ENCODE results near the gene FIZ1. TPM values are rescaled to one million over a fixed set of nuclear protein-coding genes. Genes with fewer than 3 reads are reported as not detected.

Gene FIZ1
- total RNA-seq, 1 donor from 2014 or later: 21.5 TPM

DNA sequence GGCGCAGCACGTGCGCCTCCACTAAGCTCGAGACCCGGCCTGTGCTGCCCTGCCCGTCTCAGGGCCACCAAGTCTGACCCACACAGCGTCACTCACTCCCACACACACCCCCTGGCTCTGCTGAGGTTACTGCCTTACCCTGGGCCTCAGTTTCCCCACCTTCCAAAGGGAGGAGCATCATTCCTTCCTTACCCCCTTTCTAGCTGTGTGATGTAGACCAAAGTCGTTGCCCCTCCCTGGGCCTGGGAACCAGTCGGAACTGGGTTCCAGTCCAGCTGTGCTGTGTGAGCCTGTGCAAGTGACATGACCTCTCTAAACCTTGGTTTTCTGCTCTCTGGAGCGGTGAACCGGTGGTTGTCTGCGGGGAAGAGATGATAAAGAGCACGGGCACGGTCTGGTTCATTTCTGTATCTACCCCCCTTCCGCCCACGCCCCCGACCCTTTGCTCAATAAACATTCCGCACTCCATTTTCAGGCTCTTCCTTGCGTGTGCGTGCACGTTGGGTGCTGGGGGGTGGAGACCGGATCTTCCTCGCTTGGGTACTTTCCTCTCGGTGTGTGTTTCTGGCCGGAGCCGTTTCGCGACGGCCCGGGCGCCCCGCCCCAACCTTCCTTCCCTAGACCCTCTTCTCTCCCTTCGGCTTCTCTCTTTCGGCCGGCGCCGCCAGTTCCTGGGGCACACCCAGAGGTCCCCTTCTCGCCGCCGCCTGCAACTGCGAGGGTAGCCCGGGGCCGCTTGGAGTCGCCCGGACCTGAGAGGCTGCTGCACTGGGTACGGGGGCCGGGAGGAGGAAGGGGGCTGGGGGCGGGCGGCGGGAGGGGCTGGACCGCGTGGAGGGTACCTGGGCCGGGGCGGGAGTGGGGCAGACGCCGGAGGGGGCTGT, 43.9 kb upstream of the FIZ1 start, which contains the start of gene ZNF581:
Gene ZNF581 (plus strand): TSS at position 647 of the 884 bp plus-strand sequence. CDS start 923 bp downstream, outside the sequence.
- TF ChIP-seq, protein P1, sequence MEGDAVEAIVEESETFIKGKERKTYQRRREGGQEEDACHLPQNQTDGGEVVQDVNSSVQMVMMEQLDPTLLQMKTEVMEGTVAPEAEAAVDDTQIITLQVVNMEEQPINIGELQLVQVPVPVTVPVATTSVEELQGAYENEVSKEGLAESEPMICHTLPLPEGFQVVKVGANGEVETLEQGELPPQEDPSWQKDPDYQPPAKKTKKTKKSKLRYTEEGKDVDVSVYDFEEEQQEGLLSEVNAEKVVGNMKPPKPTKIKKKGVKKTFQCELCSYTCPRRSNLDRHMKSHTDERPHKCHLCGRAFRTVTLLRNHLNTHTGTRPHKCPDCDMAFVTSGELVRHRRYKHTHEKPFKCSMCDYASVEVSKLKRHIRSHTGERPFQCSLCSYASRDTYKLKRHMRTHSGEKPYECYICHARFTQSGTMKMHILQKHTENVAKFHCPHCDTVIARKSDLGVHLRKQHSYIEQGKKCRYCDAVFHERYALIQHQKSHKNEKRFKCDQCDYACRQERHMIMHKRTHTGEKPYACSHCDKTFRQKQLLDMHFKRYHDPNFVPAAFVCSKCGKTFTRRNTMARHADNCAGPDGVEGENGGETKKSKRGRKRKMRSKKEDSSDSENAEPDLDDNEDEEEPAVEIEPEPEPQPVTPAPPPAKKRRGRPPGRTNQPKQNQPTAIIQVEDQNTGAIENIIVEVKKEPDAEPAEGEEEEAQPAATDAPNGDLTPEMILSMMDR (IDR thresholded peaks at IDR 0.05; ENCODE audit: unreplicated experiment): no peak
- peaks cover 27% of the 10 kb centered on the region for H3K27me3 Mint-ChIP-seq (ENCODE audit: unreplicated experiment)
- peaks cover 31% of the 10 kb centered on the region for H3K4me1 Mint-ChIP-seq (ENCODE audit: unreplicated experiment)
- H3K9me3 Mint-ChIP-seq (ENCODE audit: unreplicated experiment): no peaks in the 10 kb centered on the region
- peak; percentile 65 for DNase-seq (ENCODE audit: low spot score)
- H3K36me3 Mint-ChIP-seq (ENCODE audit: low read depth, unreplicated experiment): peaks cover 26% of the 10 kb centered on the region
- peak within 1 kb of the TSS; percentile 62 for H3K27ac Mint-ChIP-seq (ENCODE audit: unreplicated experiment)
- peak within 1 kb of the TSS; percentile 93 for H3K4me3 Mint-ChIP-seq (ENCODE audit: unreplicated experiment)

DNA sequence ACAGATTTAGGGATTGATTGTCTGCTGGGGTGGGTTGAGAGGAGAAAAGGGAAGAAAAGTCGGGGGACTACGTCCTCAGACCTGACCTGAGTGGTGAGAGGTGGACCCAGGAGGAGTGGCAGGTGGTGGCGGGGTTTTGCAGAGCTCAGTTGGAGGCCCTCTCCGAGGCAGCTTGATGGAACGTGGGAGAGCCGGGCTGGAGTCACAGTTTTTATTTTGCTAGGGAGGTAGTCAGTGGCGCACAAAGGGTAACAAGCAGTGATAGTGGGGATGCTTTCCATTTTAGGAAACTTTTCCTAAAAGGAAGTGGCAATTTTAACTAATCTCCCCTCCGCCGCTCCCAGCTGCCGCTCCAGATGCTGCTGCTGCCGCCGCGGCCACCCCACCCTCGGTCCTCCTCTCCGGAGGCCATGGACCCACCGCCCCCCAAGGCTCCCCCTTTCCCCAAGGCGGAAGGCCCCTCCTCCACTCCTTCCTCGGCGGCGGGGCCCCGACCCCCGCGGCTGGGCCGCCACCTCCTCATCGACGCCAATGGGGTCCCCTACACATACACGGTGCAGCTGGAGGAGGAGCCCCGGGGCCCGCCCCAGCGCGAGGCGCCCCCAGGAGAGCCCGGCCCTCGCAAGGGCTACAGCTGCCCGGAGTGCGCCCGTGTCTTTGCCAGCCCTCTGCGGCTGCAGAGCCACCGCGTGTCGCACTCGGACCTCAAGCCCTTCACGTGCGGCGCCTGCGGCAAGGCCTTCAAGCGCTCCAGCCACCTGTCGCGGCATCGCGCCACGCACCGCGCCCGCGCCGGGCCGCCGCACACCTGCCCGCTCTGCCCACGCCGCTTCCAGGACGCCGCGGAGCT, 43.1 kb upstream of the FIZ1 start:
- peak overlapping the region; percentile 76 for H3K27ac Mint-ChIP-seq (ENCODE audit: unreplicated experiment)

DNA sequence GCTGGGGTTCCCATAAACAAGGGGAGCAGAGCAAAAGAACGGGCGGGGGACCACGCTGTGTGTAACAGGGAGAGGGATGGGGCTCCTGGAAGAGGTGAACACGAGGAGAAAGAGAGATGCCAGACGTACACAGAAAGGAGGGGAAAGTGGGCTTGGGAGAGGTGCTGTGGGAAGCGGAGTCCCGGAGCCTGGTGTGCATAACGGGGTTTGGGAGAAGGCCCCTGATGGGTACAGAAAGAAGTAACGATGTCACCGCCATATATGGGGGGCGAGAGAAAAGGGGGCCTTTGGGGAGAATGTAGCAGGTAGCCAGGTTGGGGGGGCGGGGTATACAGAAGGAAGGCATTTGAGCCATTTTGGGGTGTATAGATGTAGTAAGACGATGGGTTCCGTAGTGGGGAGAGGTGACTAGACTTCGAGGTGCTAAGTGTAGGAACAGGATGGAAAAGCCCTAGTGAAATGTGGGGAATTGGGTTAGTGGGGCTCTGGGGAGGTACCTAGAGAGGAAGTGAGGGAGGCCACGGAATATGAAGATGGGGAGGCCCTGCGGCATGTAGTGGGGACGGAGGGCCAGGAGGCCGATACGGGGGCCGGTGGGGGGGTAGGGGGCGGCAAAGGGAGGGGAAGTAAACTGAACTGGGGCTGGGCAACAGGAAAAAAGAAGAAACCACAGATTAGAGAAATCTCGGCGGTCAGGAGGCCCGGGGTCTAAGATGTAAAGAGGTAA, 42.3 kb upstream of the FIZ1 start:
- Mint-ChIP-seq H3K9me3 (ENCODE audit: unreplicated experiment) (no peaks in the 10 kb centered on the region), H3K4me1 (ENCODE audit: unreplicated experiment) (peaks cover 29% of the 10 kb centered on the region)

More for the DNA sequence above, 43.1 kb upstream of the FIZ1 start:
- Mint-ChIP-seq H3K27me3 (ENCODE audit: unreplicated experiment) (peaks cover 28% of the 10 kb centered on the region), H3K36me3 (ENCODE audit: low read depth, unreplicated experiment) (peaks cover 31% of the 10 kb centered on the region), H3K4me1 (ENCODE audit: unreplicated experiment) (peaks cover 31% of the 10 kb centered on the region), H3K9me3 (ENCODE audit: unreplicated experiment) (no peaks in the 10 kb centered on the region), H3K4me3 (ENCODE audit: unreplicated experiment) (peak overlapping the region; percentile 93)
- DNase-seq (ENCODE audit: low spot score): no peak
- TF ChIP-seq, protein P1 (IDR thresholded peaks at IDR 0.05; ENCODE audit: unreplicated experiment): no peak

DNA sequence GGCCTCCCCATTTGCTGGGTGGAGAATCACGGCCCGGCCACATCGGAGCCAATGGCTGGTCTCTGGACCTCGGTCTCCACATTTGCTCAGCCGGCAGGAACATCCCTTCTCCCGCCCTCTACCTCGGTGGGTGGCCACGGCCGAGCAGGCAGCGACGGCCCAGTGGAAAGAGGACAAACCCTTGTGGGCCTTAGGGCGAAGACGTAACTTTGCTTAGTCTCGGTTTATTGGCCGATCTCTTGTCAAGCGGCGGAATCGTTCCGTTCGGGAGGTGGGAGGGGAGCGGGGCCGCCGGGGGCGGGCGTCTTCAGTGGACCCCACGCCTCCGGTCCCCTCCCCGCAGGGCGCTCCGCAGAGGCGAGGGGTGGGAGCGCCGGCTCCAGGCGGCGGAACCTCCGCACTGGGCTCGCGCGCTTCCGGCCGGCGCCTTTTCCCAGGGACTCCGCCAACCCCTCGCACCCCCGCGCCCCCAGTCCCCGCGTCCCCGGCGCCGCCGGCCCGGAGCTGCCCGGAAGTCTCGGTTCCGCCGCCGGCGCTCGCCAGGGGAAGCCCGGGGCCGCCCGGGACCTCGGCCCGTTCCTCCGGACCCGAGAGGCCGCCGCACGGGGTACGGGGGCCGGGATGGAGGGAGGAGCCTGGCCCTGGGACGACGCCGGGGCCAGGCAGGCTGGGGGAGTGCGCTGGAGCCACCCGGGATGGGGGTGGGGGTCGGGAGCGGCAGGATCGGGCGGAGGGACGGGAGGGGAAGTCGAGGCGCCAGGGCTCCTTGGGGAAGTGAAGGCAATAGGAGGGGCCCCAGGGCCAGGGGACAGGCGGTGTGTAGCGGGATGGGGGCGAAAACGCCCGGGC, 41.5 kb upstream of the FIZ1 start, which contains the start of gene ZNF580:
Gene ZNF580 (plus strand): TSS at position 426 of the 849 bp plus-strand sequence. CDS start 1,507 bp downstream, outside the sequence.
- DNase-seq (ENCODE audit: low spot score): peak; percentile 49
- Mint-ChIP-seq H3K9me3 (ENCODE audit: unreplicated experiment) (no peaks in the 10 kb centered on the region), H3K27ac (ENCODE audit: unreplicated experiment) (peak within 1 kb of the TSS; percentile 70), H3K27me3 (ENCODE audit: unreplicated experiment) (peaks cover 24% of the 10 kb centered on the region), H3K4me1 (ENCODE audit: unreplicated experiment) (peaks cover 37% of the 10 kb centered on the region), H3K4me3 (ENCODE audit: unreplicated experiment) (peak within 1 kb of the TSS; percentile 93), H3K36me3 (ENCODE audit: low read depth, unreplicated experiment) (peaks cover 26% of the 10 kb centered on the region)
- TF ChIP-seq, protein P1 (IDR thresholded peaks at IDR 0.05; ENCODE audit: unreplicated experiment): no peak

More for the DNA sequence above, 42.3 kb upstream of the FIZ1 start:
- H3K27ac Mint-ChIP-seq (ENCODE audit: unreplicated experiment): peak overlapping the region; percentile 76
- H3K36me3 Mint-ChIP-seq (ENCODE audit: low read depth, unreplicated experiment): peaks cover 24% of the 10 kb centered on the region
- H3K27me3 Mint-ChIP-seq (ENCODE audit: unreplicated experiment): peaks cover 22% of the 10 kb centered on the region
- DNase-seq (ENCODE audit: low spot score): no peak
- H3K4me3 Mint-ChIP-seq (ENCODE audit: unreplicated experiment): peak overlapping the region; percentile 93
- TF ChIP-seq, protein P1 (IDR thresholded peaks at IDR 0.05; ENCODE audit: unreplicated experiment): no peak
